Measurements from ENCODE around the gene PDCD10.

DNA sequence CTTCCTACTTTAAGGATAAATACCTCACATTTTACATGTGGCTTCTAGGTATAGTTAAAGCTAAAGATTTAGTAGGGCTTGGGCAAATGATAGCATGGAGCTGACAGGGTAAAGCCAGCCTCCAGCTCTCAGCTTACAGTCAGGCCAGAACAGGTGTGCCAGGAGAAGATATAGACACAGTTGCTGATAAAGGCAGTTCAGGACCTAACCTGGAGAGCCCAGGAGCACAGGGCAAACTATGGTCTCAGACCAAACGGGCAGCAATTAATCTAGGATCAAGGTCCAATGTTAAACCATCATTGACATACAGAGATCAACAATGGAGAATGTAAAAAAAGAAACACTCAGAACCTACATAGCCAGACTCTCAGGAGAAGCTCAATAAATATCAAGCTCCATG is 84.9 kb downstream of the PDCD10 start:
- TF ChIP-seq, protein P1, sequence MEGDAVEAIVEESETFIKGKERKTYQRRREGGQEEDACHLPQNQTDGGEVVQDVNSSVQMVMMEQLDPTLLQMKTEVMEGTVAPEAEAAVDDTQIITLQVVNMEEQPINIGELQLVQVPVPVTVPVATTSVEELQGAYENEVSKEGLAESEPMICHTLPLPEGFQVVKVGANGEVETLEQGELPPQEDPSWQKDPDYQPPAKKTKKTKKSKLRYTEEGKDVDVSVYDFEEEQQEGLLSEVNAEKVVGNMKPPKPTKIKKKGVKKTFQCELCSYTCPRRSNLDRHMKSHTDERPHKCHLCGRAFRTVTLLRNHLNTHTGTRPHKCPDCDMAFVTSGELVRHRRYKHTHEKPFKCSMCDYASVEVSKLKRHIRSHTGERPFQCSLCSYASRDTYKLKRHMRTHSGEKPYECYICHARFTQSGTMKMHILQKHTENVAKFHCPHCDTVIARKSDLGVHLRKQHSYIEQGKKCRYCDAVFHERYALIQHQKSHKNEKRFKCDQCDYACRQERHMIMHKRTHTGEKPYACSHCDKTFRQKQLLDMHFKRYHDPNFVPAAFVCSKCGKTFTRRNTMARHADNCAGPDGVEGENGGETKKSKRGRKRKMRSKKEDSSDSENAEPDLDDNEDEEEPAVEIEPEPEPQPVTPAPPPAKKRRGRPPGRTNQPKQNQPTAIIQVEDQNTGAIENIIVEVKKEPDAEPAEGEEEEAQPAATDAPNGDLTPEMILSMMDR (IDR thresholded peaks at IDR 0.05): no peak
- TF ChIP-seq, protein P2, sequence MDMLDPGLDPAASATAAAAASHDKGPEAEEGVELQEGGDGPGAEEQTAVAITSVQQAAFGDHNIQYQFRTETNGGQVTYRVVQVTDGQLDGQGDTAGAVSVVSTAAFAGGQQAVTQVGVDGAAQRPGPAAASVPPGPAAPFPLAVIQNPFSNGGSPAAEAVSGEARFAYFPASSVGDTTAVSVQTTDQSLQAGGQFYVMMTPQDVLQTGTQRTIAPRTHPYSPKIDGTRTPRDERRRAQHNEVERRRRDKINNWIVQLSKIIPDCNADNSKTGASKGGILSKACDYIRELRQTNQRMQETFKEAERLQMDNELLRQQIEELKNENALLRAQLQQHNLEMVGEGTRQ (IDR thresholded peaks at IDR 0.05; ENCODE audit: borderline replicate concordance, low read depth, low read length): no peak
- TF ChIP-seq POLR2AphosphoS5 (IDR thresholded peaks at IDR 0.05; ENCODE audit: low read depth, low read length): no peak
- no peak for TF ChIP-seq YY1 (IDR thresholded peaks at IDR 0.05; ENCODE audit: low read depth)
- no peak for TF ChIP-seq FOXJ3 (CRISPR knock-in tag; IDR thresholded peaks at IDR 0.05)
- TF ChIP-seq, protein P3, sequence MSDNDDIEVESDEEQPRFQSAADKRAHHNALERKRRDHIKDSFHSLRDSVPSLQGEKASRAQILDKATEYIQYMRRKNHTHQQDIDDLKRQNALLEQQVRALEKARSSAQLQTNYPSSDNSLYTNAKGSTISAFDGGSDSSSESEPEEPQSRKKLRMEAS (IDR thresholded peaks at IDR 0.05; ENCODE audit: low read depth): no peak
- TF ChIP-seq TCF12 (IDR thresholded peaks at IDR 0.05): no peak
- no peak for TF ChIP-seq EP300 (IDR thresholded peaks at IDR 0.05; ENCODE audit: borderline replicate concordance in 1 of 2, low read depth in 1 of 2, low read length in 1 of 2)
- no peak for TF ChIP-seq EZH2phosphoT487 (IDR thresholded peaks at IDR 0.05; ENCODE audit: borderline replicate concordance, low read depth)
- TF ChIP-seq, protein P4, sequence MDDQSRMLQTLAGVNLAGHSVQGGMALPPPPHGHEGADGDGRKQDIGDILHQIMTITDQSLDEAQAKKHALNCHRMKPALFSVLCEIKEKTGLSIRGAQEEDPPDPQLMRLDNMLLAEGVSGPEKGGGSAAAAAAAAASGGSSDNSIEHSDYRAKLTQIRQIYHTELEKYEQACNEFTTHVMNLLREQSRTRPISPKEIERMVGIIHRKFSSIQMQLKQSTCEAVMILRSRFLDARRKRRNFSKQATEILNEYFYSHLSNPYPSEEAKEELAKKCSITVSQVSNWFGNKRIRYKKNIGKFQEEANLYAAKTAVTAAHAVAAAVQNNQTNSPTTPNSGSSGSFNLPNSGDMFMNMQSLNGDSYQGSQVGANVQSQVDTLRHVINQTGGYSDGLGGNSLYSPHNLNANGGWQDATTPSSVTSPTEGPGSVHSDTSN (IDR thresholded peaks at IDR 0.05): no peak
- TF ChIP-seq, protein P5, sequence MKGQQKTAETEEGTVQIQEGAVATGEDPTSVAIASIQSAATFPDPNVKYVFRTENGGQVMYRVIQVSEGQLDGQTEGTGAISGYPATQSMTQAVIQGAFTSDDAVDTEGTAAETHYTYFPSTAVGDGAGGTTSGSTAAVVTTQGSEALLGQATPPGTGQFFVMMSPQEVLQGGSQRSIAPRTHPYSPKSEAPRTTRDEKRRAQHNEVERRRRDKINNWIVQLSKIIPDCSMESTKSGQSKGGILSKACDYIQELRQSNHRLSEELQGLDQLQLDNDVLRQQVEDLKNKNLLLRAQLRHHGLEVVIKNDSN (IDR thresholded peaks at IDR 0.05; ENCODE audit: borderline replicate concordance, low read depth): no peak
- TF ChIP-seq, protein P6, sequence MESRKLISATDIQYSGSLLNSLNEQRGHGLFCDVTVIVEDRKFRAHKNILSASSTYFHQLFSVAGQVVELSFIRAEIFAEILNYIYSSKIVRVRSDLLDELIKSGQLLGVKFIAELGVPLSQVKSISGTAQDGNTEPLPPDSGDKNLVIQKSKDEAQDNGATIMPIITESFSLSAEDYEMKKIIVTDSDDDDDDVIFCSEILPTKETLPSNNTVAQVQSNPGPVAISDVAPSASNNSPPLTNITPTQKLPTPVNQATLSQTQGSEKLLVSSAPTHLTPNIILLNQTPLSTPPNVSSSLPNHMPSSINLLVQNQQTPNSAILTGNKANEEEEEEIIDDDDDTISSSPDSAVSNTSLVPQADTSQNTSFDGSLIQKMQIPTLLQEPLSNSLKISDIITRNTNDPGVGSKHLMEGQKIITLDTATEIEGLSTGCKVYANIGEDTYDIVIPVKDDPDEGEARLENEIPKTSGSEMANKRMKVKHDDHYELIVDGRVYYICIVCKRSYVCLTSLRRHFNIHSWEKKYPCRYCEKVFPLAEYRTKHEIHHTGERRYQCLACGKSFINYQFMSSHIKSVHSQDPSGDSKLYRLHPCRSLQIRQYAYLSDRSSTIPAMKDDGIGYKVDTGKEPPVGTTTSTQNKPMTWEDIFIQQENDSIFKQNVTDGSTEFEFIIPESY (IDR thresholded peaks at IDR 0.05; ENCODE audit: borderline replicate concordance, low read depth): no peak
- no peak for TF ChIP-seq FOSL2 (IDR thresholded peaks at IDR 0.05; ENCODE audit: borderline replicate concordance, low read depth)
